ENCODE results near the gene C4orf36. TPM values are rescaled to one million over a fixed set of nuclear protein-coding genes. Genes with fewer than 3 reads are reported as not detected.

Gene C4orf36
- total and polyA plus RNA-seq, 2 donors (not counting 3 experiments of a cell fraction or from before 2014, with no cell fraction given): 0.66 TPM; not detected in 1

GRCh38 chr4:86896596-86896995, 4.4 kb upstream of the C4orf36 start:
- intact Hi-C loops (cut with micrococcal nuclease): loop anchor here (5.0 to 10.0 kb wide), 3 partner anchors 341 to 854 kb away; no protein-coding TSS in a partner anchor
- POLR2A ChIA-PET: no interaction called here
- DNase-seq (ENCODE audit: low read depth, low spot score): no peak
- H3K36me3 ChIP-seq (ENCODE audit: control insufficient read depth in 2 of 2, extremely low read depth in 1 of 2, insufficient read depth in 2 of 2, low read length in 2 of 2): no peaks in the 10 kb centered on the region
- dilution Hi-C loops (cut with MboI; ENCODE audit: extremely low pct_ligation_motif_present, low sequenced_read_pairs): no loop called here
- H3K4me2 ChIP-seq (ENCODE audit: insufficient read depth, low read length): no peak overlapping the region
- H3K79me2 ChIP-seq (ENCODE audit: control insufficient read depth, insufficient read depth, low read length): no peaks in the 10 kb centered on the region
- H3K4me1 ChIP-seq (ENCODE audit: control insufficient read depth, extremely low read depth, insufficient read depth, low read length): peaks cover 15% of the 10 kb centered on the region
- FAIRE-seq: no peak
- no peak for TF ChIP-seq JUN (IDR thresholded peaks at IDR 0.05; ENCODE audit: borderline replicate concordance, insufficient read depth, insufficient read length, low read depth)
- no peak for TF ChIP-seq MAX (IDR thresholded peaks at IDR 0.05; ENCODE audit: insufficient read depth, insufficient read length)
- no peak for TF ChIP-seq EZH2 (IDR thresholded peaks at IDR 0.05; ENCODE audit: borderline replicate concordance, low read depth, low read length, severe bottlenecking)
- TF ChIP-seq FOS (IDR thresholded peaks at IDR 0.05; ENCODE audit: borderline replicate concordance, insufficient read depth, low read length): no peak
- no peak for TF ChIP-seq POLR2A (IDR thresholded peaks at IDR 0.05; ENCODE audit: low read depth, low read length)
- TF ChIP-seq CTCF (IDR thresholded peaks at IDR 0.05; ENCODE audit: extremely low read depth in 1 of 2, insufficient read depth in 1 of 2, low read depth in 1 of 2, low read length in 2 of 2): no peak
- no peak for TF ChIP-seq MYC (IDR thresholded peaks at IDR 0.05; ENCODE audit: low read depth, low read length)
- no peak for TF ChIP-seq POLR2AphosphoS5 (IDR thresholded peaks at IDR 0.05; ENCODE audit: insufficient read depth, low read depth, low read length)
- H3K9me1 ChIP-seq (replicated peaks; ENCODE audit: control insufficient read depth, extremely low read depth, insufficient read depth, low read length): no peaks in the 10 kb centered on the region
- no peaks in the 10 kb centered on the region for H3K9me3 ChIP-seq (replicated peaks; ENCODE audit: control insufficient read depth, insufficient read depth, low read length)
- H3K27ac ChIP-seq (ENCODE audit: insufficient read depth, low read depth, low read length): no peak overlapping the region
- H3K27me3 ChIP-seq (ENCODE audit: control insufficient read depth in 2 of 2, insufficient read depth in 2 of 2, low read length in 2 of 2): no peaks in the 10 kb centered on the region
- no peak overlapping the region for H2AFZ ChIP-seq (ENCODE audit: low read depth, low read length)
- CTCF ChIA-PET: interaction anchor here (1.0 to 9.4 kb wide), 2 partner anchors 376 to 398 kb away, joined by 3 to 133 read pairs; no protein-coding TSS in a partner anchor
- no peak overlapping the region for H3K4me3 ChIP-seq (replicated peaks in 1 of 3; ENCODE audit: insufficient read depth in 1 of 3, low read depth in 1 of 3, low read length in 3 of 3)
- BruUV-seq (replicated peaks): no TSS peak
- H3K9ac ChIP-seq (replicated peaks; ENCODE audit: extremely low read depth, insufficient read depth, low read length): no peak overlapping the region
- H4K20me1 ChIP-seq (replicated peaks; ENCODE audit: control insufficient read depth, extremely low read depth, insufficient read depth, low read length): no peaks in the 10 kb centered on the region
